A549 (cell line): Measurements from ENCODE around the gene SIN3A. TPM values are rescaled to one million over a fixed set of nuclear protein-coding genes. Genes with fewer than 3 reads are reported as not detected.
"Not testable (repeated sequence)": the region's sequence is repeated elsewhere in the genome, so short reads cannot be mapped to it uniquely, and the experiment has no call there.

Experiments
- ATAC-seq, 2 experiments: fragments of 200-7000 bp in 1 of 2; fragments of >200 bp in 1 of 2; cut with Nextera tagmentation in 1 of 2; cut with Tn5 transposase in 1 of 2; 3 replicates each; pipeline versions ENCODE4 v1.8.0 to v1.9.1; 2018 to 2020; ENCODE audit warnings: mild to moderate bottlenecking in 1 of 2, moderate library complexity in 1 of 2
- CTCF ChIA-PET: fragments of 300-600 bp; sonication (Branson Sonifier 250); formaldehyde crosslinking; extraction: SDS; loops from one replicate; lab custom pipeline; 2021; ENCODE audit warnings: antibody characterized with exemption, inconsistent platforms; lab: Yijun Ruan, JAX
- POLR2A ChIA-PET: fragments of 350-600 bp; formaldehyde crosslinking; extraction: SDS; loops from one replicate; lab custom pipeline; 2021; ENCODE audit warnings: antibody characterized with exemption, inconsistent platforms; lab: Yijun Ruan, JAX
- DNase-seq, 2 experiments: peaks; one replicate each; pipeline versions ENCODE4 v3.0.0 to v3.0.0-alpha.2; 2011 to 2016; ENCODE audit warnings: low read depth in 1 of 2, low spot score in 1 of 2
- FAIRE-seq: peaks from 2 replicates; lab custom pipeline; 2011; peaks lifted over from hg19 to GRCh38; lab: Jason Lieb, UNC
- H3K27ac ChIP-seq, 2 experiments: fragments of >200 bp; sonication (Bioruptor Twin); formaldehyde crosslinking; 3 replicates each; pipeline ENCODE4 v1.5.1; 2016 to 2017
- H3K4me1 ChIP-seq: fragments of >200 bp; sonication (Bioruptor Twin); formaldehyde crosslinking; 3 replicates; pipeline ENCODE4 v1.6.1; 2016
- H3K4me2 ChIP-seq: fragments of >200 bp; sonication (Bioruptor Twin); formaldehyde crosslinking; 3 replicates; pipeline ENCODE4 v1.6.1; 2016
- H3K4me3 ChIP-seq: fragments of >200 bp; sonication (Bioruptor Twin); formaldehyde crosslinking; 3 replicates; pipeline ENCODE4 v1.5.1; 2016
- H3K9me3 ChIP-seq: fragments of >200 bp; sonication (Bioruptor Twin); formaldehyde crosslinking; 3 replicates; pipeline ENCODE4 v1.6.1; 2016
- CBX8 ChIP-seq: fragments of 200-600 bp; sonication (generic); IDR thresholded peaks from 2 replicates; pipeline ENCODE4 v1.6.1; 2016
- CEBPB ChIP-seq, 2 experiments: fragments of >200 bp in 1 of 2; sonication (Bioruptor Twin) in 1 of 2; formaldehyde crosslinking in 1 of 2; IDR thresholded peaks; 2 replicates each; pipeline ENCODE4 v1.6.1; 2012 to 2016
- CHD2 ChIP-seq: fragments of 150-350 bp; IDR thresholded peaks from 2 replicates; pipeline ENCODE4 v1.6.1; 2014; ENCODE audit warnings: low read length; ENCODE audit not compliant: partially characterized antibody
- EHMT2 ChIP-seq: fragments of 200-600 bp; sonication (generic); IDR thresholded peaks from 2 replicates; pipeline ENCODE4 v1.6.1; 2016; ENCODE audit warnings: antibody characterized with exemption, low read depth, mild to moderate bottlenecking, moderate library complexity
- EP300 ChIP-seq, 2 experiments: fragments of >200 bp; sonication (Bioruptor Twin); formaldehyde crosslinking; IDR thresholded peaks; 2 replicates in 1 of 2; 3 replicates in 1 of 2; pipeline ENCODE4 v1.6.1; 2016 to 2017
- HDAC2 ChIP-seq: fragments of 200-600 bp; sonication (generic); IDR thresholded peaks from 2 replicates; pipeline ENCODE4 v1.6.1; 2016
- HOXB13 ChIP-seq: fragments of 250-450 bp; sonication (Bioruptor Pico); IDR thresholded peaks from 2 replicates; pipeline ENCODE4 v1.5.0; 2020; ENCODE audit warnings: low read depth, mild to moderate bottlenecking, moderate library complexity
- JUNB ChIP-seq: fragments of >200 bp; sonication (Bioruptor Twin); formaldehyde crosslinking; IDR thresholded peaks from 2 replicates; pipeline ENCODE4 v1.6.1; 2016
- MAZ ChIP-seq: fragments of 150-350 bp; IDR thresholded peaks from 2 replicates; pipeline ENCODE4 v1.6.1; 2014; ENCODE audit warnings: antibody characterized with exemption, low read depth, low read length, borderline replicate concordance
- NPAS2 ChIP-seq: fragments of 250-450 bp; sonication (Bioruptor Pico); IDR thresholded peaks from 2 replicates; pipeline ENCODE4 v1.8.0; 2022; ENCODE audit warnings: mild to moderate bottlenecking, moderate library complexity, borderline replicate concordance
- PBX3 ChIP-seq: IDR thresholded peaks from 2 replicates; pipeline ENCODE4 v1.6.1; 2012
- TP53 ChIP-seq: fragments of 250-450 bp; sonication (Bioruptor Pico); IDR thresholded peaks from 2 replicates; pipeline ENCODE4 v1.5.0; 2021; ENCODE audit warnings: mild to moderate bottlenecking, moderate library complexity
- WGBS: methylation state at CpG from one replicate; pipeline ENCODE4 v1.1.6; 2017; ENCODE audit errors: missing lambda C conversion rate; 5-methylcytosine and 5-hydroxymethylcytosine counted together
- polyA plus RNA-seq, 4 experiments: library from polyadenylated mRNA; depleted of rRNA in 3 of 4; stranded (reverse); fragments of >200 nt; fragmentation: RNase III in 1 of 4; extraction: RNeasy Plus Mini Kit Qiagen cat#74134 plus additional on column Dnase treatment in 1 of 4; gene quantifications; 2 replicates in 3 of 4; 3 replicates in 1 of 4; pipeline ENCODE4 v1.2.3, GENCODE V29; 2011 to 2017
- TF ChIP-seq, protein P1 (sequence below): fragments of >200 bp; sonication (Bioruptor Twin); formaldehyde crosslinking; IDR thresholded peaks from 3 replicates; pipeline ENCODE4 v1.6.1; 2016
- TF ChIP-seq, protein P2 (sequence below): fragments of 200-600 bp; sonication (generic); IDR thresholded peaks from 2 replicates; pipeline ENCODE4 v1.6.1; 2016; ENCODE audit warnings: antibody characterized with exemption, mild to moderate bottlenecking, moderate library complexity

Gene SIN3A
- polyA plus RNA-seq, 2 of the 4 experiments (the other 2 are of a cell fraction) = 35.9 to 48.7 TPM

DNA sequence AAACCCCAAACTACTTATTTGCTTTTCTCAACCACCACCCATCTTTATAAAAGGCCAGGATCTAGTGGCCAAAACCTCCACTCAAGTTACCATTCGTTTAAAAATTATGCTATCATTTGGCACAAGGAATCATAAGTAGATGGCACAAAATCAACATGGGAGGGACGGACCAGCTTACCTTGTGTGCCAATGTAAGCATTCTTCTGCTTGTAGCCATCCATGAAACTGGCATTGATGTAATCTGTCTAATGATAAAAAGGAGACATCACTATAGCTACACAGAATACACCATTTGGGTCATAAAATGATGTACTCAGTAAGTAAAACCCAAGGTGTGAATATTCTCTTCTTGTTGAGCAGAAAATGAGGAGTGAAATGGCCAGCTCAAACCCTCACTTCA is 28.2 kb upstream of the SIN3A start:
- ChIA-PET CTCF (interaction anchor here (1.2 kb wide), 1 partner anchor 12 kb away, joined by 5 read pairs; no protein-coding TSS in a partner anchor), POLR2A (interaction anchor here (0.6 kb wide), 1 partner anchor 18 kb away, joined by 3 read pairs; no protein-coding TSS in a partner anchor)
- Histone ChIP-seq H3K27ac (no peak overlapping the region), H3K9me3 (no peaks in the 10 kb centered on the region), H3K4me3 (no peak overlapping the region), H3K4me2 (no peak overlapping the region), H3K4me1 (no peaks in the 10 kb centered on the region)
- DNase-seq (no peak), FAIRE-seq (no peak), ATAC-seq (no peak)
- TF ChIP-seq, protein P1, sequence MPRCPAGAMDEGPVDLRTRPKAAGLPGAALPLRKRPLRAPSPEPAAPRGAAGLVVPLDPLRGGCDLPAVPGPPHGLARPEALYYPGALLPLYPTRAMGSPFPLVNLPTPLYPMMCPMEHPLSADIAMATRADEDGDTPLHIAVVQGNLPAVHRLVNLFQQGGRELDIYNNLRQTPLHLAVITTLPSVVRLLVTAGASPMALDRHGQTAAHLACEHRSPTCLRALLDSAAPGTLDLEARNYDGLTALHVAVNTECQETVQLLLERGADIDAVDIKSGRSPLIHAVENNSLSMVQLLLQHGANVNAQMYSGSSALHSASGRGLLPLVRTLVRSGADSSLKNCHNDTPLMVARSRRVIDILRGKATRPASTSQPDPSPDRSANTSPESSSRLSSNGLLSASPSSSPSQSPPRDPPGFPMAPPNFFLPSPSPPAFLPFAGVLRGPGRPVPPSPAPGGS = no peak
- 85% methylated on average over 2 of the region's 2 CpGs for WGBS

DNA sequence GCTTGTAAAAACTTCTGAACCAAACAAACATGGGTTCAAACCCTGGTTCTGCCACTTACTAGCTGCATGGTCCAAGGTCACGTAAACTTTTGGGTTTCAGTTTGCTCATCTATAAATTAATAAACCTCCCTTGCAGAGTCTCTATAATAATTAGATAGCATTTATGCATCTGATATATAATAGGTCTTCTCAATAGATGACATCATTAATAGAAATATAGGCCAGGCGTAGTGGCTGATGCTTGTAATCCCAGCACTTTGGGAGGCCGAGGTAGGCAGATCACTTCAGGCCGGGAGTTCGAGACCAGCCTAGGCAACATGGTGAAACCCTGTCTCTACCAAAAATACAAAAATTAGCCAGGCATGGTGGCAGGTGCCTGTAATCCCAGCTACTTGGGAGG is 25.6 kb upstream of the SIN3A start:
- POLR2A ChIA-PET, H3K4me3 ChIP-seq, H3K4me1 ChIP-seq, H3K9me3 ChIP-seq, FAIRE-seq, H3K27ac ChIP-seq, ATAC-seq, H3K4me2 ChIP-seq, DNase-seq: not testable (repeated sequence)
- WGBS = 97% methylated on average over 5 of the region's 5 CpGs
- CTCF ChIA-PET = interaction anchor here (0.6 kb wide), 1 partner anchor 444 kb away, joined by 3 read pairs; no protein-coding TSS in a partner anchor

DNA sequence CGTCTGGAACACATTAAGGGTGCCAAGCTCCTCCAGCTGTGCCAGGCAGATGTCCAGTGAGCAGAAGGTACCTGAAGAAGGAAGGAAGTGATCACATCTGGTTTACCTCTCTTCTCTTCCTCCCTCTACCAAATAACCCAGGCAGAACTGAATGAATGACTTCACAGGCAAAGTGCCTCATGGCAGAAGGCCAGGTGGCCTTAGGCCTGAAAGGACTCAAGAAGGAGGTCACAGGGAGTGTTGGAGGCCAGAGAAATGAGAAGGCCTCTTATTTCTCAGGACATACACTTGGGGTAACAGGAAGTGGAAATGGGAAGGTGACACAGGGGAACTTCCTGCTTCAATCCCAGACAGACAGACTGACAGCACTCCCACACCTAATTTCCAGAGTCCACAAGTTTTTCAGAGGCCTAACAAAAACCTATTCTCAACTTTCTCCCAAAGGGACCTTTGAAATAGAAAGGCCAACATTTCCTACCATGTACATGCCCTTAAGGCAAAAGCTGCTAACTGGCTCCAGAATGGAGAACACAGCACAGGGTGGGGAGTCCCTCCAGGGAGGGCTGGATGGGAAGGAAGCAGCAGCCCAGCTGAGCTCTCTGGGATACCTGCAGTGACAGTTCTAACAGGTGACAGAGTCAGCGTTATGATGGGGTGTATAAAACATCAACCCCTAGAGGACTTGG is 17.6 kb upstream of the SIN3A start:
- WGBS = 88% methylated on average over 2 of the region's 2 CpGs
- CTCF ChIA-PET = interaction anchor here (1.2 to 1.4 kb wide), 2 partner anchors 9 to 17 kb away, joined by 3 to 4 read pairs; no protein-coding TSS in a partner anchor
- FAIRE-seq = no peak
- Histone ChIP-seq H3K9me3 (no peaks in the 10 kb centered on the region), H3K4me2 (no peak overlapping the region), H3K4me1 (no peaks in the 10 kb centered on the region), H3K27ac (no peak overlapping the region), H3K4me3 (no peak overlapping the region)
- DNase-seq = no peak
- TF ChIP-seq HOXB13 (no peak), EHMT2 (no peak), HDAC2 (no peak), NPAS2 (CRISPR knock-in tag) (no peak), PBX3 (no peak), JUNB (no peak), CEBPB (IDR thresholded peaks at IDR 0.05) (no peak), MAZ (no peak), EP300 (IDR thresholded peaks at IDR 0.05) (no peak), TP53 (no peak), CHD2 (no peak), CBX8 (no peak)
- TF ChIP-seq, protein P2, sequence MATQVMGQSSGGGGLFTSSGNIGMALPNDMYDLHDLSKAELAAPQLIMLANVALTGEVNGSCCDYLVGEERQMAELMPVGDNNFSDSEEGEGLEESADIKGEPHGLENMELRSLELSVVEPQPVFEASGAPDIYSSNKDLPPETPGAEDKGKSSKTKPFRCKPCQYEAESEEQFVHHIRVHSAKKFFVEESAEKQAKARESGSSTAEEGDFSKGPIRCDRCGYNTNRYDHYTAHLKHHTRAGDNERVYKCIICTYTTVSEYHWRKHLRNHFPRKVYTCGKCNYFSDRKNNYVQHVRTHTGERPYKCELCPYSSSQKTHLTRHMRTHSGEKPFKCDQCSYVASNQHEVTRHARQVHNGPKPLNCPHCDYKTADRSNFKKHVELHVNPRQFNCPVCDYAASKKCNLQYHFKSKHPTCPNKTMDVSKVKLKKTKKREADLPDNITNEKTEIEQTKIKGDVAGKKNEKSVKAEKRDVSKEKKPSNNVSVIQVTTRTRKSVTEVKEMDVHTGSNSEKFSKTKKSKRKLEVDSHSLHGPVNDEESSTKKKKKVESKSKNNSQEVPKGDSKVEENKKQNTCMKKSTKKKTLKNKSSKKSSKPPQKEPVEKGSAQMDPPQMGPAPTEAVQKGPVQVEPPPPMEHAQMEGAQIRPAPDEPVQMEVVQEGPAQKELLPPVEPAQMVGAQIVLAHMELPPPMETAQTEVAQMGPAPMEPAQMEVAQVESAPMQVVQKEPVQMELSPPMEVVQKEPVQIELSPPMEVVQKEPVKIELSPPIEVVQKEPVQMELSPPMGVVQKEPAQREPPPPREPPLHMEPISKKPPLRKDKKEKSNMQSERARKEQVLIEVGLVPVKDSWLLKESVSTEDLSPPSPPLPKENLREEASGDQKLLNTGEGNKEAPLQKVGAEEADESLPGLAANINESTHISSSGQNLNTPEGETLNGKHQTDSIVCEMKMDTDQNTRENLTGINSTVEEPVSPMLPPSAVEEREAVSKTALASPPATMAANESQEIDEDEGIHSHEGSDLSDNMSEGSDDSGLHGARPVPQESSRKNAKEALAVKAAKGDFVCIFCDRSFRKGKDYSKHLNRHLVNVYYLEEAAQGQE = no peak
- TF ChIP-seq, protein P1 = no peak
- no peak for ATAC-seq
- POLR2A ChIA-PET = no interaction called here
